HG02973 (cell line): Measurements from ENCODE around the gene PXDN.
"Not testable (repeated sequence)": the region's sequence is repeated elsewhere in the genome, so short reads cannot be mapped to it uniquely, and the experiment has no call there.

Experiments
- ATAC-seq: cut with Tn5 transposase; IDR thresholded peaks from one replicate; pipeline ENCODE4 v1.9.1; 2021; ENCODE audit warnings: moderate library complexity; ENCODE audit not compliant: unreplicated experiment

The PXDN gene

GRCh38 chr2:1727101-1727771 lies 17.1 kb downstream of the PXDN start:
- ATAC-seq, result no peak

- no peak for ATAC-seq
Observed at GRCh38 chr2:1726558-1726957, 17.8 kb downstream of the PXDN start.

- not testable (repeated sequence) for ATAC-seq
Observed at GRCh38 chr2:1724351-1724750, 20.0 kb downstream of the PXDN start.

GRCh38 chr2:1723397-1724042 lies 20.8 kb downstream of the PXDN start:
- no peak for ATAC-seq

- no peak for ATAC-seq
Observed at GRCh38 chr2:1722692-1723091, 21.6 kb downstream of the PXDN start.

- no peak for ATAC-seq
Observed at GRCh38 chr2:1721706-1722646, 22.3 kb downstream of the PXDN start.

- no peak for ATAC-seq
Observed at GRCh38 chr2:1718339-1719220, 25.7 kb downstream of the PXDN start.

GRCh38 chr2:1717113-1717512 lies 27.2 kb downstream of the PXDN start:
- no peak for ATAC-seq

- no peak for ATAC-seq
Observed at GRCh38 chr2:1716441-1716840, 27.9 kb downstream of the PXDN start.

- not testable (repeated sequence) for ATAC-seq
Observed at GRCh38 chr2:1716014-1716305, 28.4 kb downstream of the PXDN start.

GRCh38 chr2:1715184-1716013 lies 28.9 kb downstream of the PXDN start:
- ATAC-seq, result no peak

GRCh38 chr2:1714291-1715064 lies 29.8 kb downstream of the PXDN start:
- no peak for ATAC-seq

GRCh38 chr2:1713839-1714236 lies 30.5 kb downstream of the PXDN start:
- no peak for ATAC-seq

GRCh38 chr2:1713142-1713838 lies 31.0 kb downstream of the PXDN start:
- ATAC-seq, result no peak

GRCh38 chr2:1709946-1710560 lies 34.3 kb downstream of the PXDN start:
- ATAC-seq, result no peak

GRCh38 chr2:1709335-1709605 lies 35.0 kb downstream of the PXDN start:
- no peak for ATAC-seq

- ATAC-seq, result no peak
Observed at GRCh38 chr2:1708476-1709334, 35.6 kb downstream of the PXDN start.
